Peyer's patch (tissue), 4 donors: ENCODE measurements around the gene IFNA13. TPM values are rescaled to one million over a fixed set of nuclear protein-coding genes. Genes with fewer than 3 reads are reported as not detected.
A peak's percentile ranks its signal among the peaks of the same experiment; 100 is the strongest.

Experiments
- DNase-seq, 3 donors: peaks; one replicate each; pipeline ENCODE4 v3.0.0-alpha.2; 2017 to 2019
- H3K27ac ChIP-seq, 4 donors: fragments of 200-600 bp; sonication (generic); one replicate each; pipeline ENCODE4 v1.5.1; 2016 to 2019
- H3K27me3 ChIP-seq, 2 donors: fragments of 200-600 bp; sonication (generic); one replicate each; pipeline ENCODE4 v1.5.1; 2019
- H3K36me3 ChIP-seq, 3 donors: fragments of 200-600 bp; sonication (generic); one replicate each; pipeline ENCODE4 v1.5.1; 2016 to 2019
- H3K4me1 ChIP-seq, 4 donors: fragments of 200-600 bp; sonication (generic); one replicate each; pipeline ENCODE4 v1.5.1; 2016 to 2019
- H3K4me3 ChIP-seq, 4 donors: fragments of 200-600 bp; sonication (generic); 1 replicate in 3 of 4; 2 replicates in 1 of 4; pipeline ENCODE4 v1.5.1; 2016 to 2019; ENCODE audit warnings: mild to moderate bottlenecking in 1 of 4
- H3K9me3 ChIP-seq, 4 donors: fragments of 200-600 bp; sonication (generic); one replicate each; pipeline ENCODE4 v1.5.1; 2016 to 2019; ENCODE audit warnings: mild to moderate bottlenecking in 1 of 4
- CTCF ChIP-seq, 6 experiments: fragments of 450-650 bp in 4 of 6; fragments of 200-600 bp in 2 of 6; sonication (generic) in 1 of 6; IDR thresholded peaks; one replicate each; pipeline ENCODE4 v1.5.1; 2017 to 2019; ENCODE audit warnings: antibody characterized with exemption in 6 of 6, mild to moderate bottlenecking in 3 of 6, moderate library complexity in 1 of 6
- POLR2A ChIP-seq, 2 donors: fragments of 450-650 bp; IDR thresholded peaks; one replicate each; pipeline ENCODE4 v1.5.1; 2017; ENCODE audit warnings: antibody characterized with exemption in 2 of 2, mild to moderate bottlenecking in 2 of 2, moderate library complexity in 2 of 2
- total RNA-seq, 4 donors: library from RNA; depleted of rRNA; stranded (reverse); fragments of >200 nt; gene quantifications; one replicate each; pipeline ENCODE4 v1.1.0, GENCODE V29; 2016

Gene IFNA13
- total RNA-seq: not detected

- no peaks in the 10 kb centered on the region for H3K4me1 ChIP-seq
- H3K9me3 ChIP-seq: no peaks in the 10 kb centered on the region
- no peaks in the 10 kb centered on the region for H3K27me3 ChIP-seq
- DNase-seq: no peak
- H3K27ac ChIP-seq: no peak within 1 kb of the TSS
- no peak within 1 kb of the TSS for H3K4me3 ChIP-seq
- no peaks in the 10 kb centered on the region for H3K36me3 ChIP-seq
- TF ChIP-seq POLR2A (IDR thresholded peaks at IDR 0.05): no peak
- TF ChIP-seq CTCF (IDR thresholded peaks at IDR 0.05): no peak
These were observed at the start of gene IFNA13 for GRCh38 chr9:21367957-21368356. TSS of gene IFNA13 (minus strand) at chr9:21368057. CDS start at chr9:21368010, 47 bp downstream.

DNA sequence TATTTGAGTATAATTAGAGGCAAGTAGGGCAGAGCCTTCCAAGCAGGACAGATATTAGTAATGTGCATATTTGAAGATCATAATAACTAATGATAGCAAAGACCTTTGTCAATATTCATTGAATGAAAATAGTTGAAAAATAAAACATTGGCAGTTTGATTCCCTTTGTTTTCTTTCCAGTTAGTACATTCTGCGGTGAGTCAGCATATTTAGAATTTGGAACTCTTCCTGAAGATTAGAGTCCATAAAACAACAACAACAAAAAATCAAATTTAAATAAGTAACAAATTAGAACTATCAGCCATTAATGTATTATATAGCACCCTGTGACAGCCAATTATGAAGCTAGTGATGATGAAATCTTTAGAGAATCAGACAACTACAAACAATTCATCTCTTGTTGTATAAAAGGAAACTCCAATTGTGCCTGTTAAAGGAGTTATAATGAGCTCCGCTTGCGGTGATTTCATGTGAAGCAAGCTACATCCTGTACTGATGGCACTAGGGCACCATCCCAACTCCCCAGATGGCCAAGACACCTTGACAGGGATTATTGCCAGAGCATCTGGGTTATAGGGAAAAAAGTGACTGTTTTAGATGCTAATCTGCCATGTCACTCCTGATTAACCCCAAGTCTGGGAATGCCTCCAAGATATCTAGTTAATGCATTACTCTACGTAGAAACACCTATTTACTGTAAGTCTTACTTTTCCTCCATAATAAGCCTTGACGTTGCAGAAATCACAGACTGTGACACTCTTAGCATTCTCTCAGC lies 47.8 kb upstream of the IFNA13 start:
- Histone ChIP-seq H3K36me3 (no peaks in the 10 kb centered on the region), H3K27me3 (no peaks in the 10 kb centered on the region), H3K4me1 (no peaks in the 10 kb centered on the region), H3K9me3 (no peaks in the 10 kb centered on the region), H3K27ac (no peak overlapping the region), H3K4me3 (no peak overlapping the region)
- no peak for DNase-seq
- TF ChIP-seq CTCF (IDR thresholded peaks at IDR 0.05): no peak

- Histone ChIP-seq H3K9me3 (no peaks in the 10 kb centered on the region), H3K27me3 (no peaks in the 10 kb centered on the region), H3K4me3 (no peak overlapping the region), H3K4me1 (no peaks in the 10 kb centered on the region), H3K27ac (no peak overlapping the region), H3K36me3 (no peaks in the 10 kb centered on the region)
- TF ChIP-seq CTCF (IDR thresholded peaks at IDR 0.05): no peak
- TF ChIP-seq POLR2A (IDR thresholded peaks at IDR 0.05): no peak
- no peak for DNase-seq
These were observed 46.5 kb upstream of the IFNA13 start for GRCh38 chr9:21414220-21414940.

GRCh38 chr9:21413624-21414023 lies 45.8 kb upstream of the IFNA13 start:
- no peaks in the 10 kb centered on the region for H3K27me3 ChIP-seq
- H3K36me3 ChIP-seq: no peaks in the 10 kb centered on the region
- TF ChIP-seq POLR2A (IDR thresholded peaks at IDR 0.05) (no peak), CTCF (IDR thresholded peaks at IDR 0.05) (peak in 2 of 6 experiments; percentile 6 to 15)
- H3K4me1 ChIP-seq: no peaks in the 10 kb centered on the region
- no peaks in the 10 kb centered on the region for H3K9me3 ChIP-seq
- no peak for DNase-seq
- H3K27ac ChIP-seq: no peak overlapping the region
- no peak overlapping the region for H3K4me3 ChIP-seq

GRCh38 chr9:21413151-21413550 lies 45.3 kb upstream of the IFNA13 start:
- H3K36me3 ChIP-seq: no peaks in the 10 kb centered on the region
- DNase-seq: no peak
- no peaks in the 10 kb centered on the region for H3K4me1 ChIP-seq
- H3K27me3 ChIP-seq: no peaks in the 10 kb centered on the region
- H3K4me3 ChIP-seq: no peak overlapping the region
- H3K27ac ChIP-seq: no peak overlapping the region
- no peak for TF ChIP-seq CTCF (IDR thresholded peaks at IDR 0.05)
- no peak for TF ChIP-seq POLR2A (IDR thresholded peaks at IDR 0.05)
- H3K9me3 ChIP-seq: no peaks in the 10 kb centered on the region
